Rectal smooth muscle tissue (tissue), 1 donor: ENCODE data around the gene TNFRSF6B.
"Not testable (repeated sequence)": the region's sequence is repeated elsewhere in the genome, so short reads cannot be mapped to it uniquely, and the experiment has no call there.

Source experiments
- H3K27ac ChIP-seq: one replicate; pipeline ENCODE4 v1.7.0; 2013; ENCODE audit warnings: low read depth, low read length, inconsistent platforms
- H3K27me3 ChIP-seq: one replicate; pipeline ENCODE4 v1.7.0; 2013; ENCODE audit warnings: low read length; ENCODE audit not compliant: control insufficient read depth, insufficient read depth
- H3K36me3 ChIP-seq: one replicate; pipeline ENCODE4 v1.7.0; 2013; ENCODE audit warnings: low read length; ENCODE audit not compliant: control insufficient read depth, insufficient read depth
- H3K4me1 ChIP-seq: one replicate; pipeline ENCODE4 v1.7.0; 2013; ENCODE audit warnings: low read length; ENCODE audit not compliant: control insufficient read depth, insufficient read depth
- H3K4me3 ChIP-seq: one replicate; pipeline ENCODE4 v1.7.0; 2013; ENCODE audit warnings: low read length
- H3K9ac ChIP-seq: one replicate; pipeline ENCODE4 v1.7.0; 2013; ENCODE audit warnings: low read length

TNFRSF6B gene

GRCh38 chr20:63657937-63658748 is 38.3 kb upstream of the TNFRSF6B start, which contains the start of gene RTEL1:
RTEL1 (plus strand) TSS chr20:63658312; CDS start chr20:63659403, 1,091 bp downstream.
- Histone ChIP-seq H3K9ac (peak within 1 kb of the TSS; percentile 59), H3K27me3 (peaks cover 2% of the 10 kb centered on the region), H3K4me3 (peak within 1 kb of the TSS; percentile 85), H3K36me3 (peaks cover 5% of the 10 kb centered on the region), H3K4me1 (peaks cover 18% of the 10 kb centered on the region), H3K27ac (peak within 1 kb of the TSS; percentile 85)

- Histone ChIP-seq H3K4me3 (peak overlapping the region; percentile 85), H3K27me3 (peaks cover 2% of the 10 kb centered on the region), H3K27ac (peak overlapping the region; percentile 85), H3K4me1 (peaks cover 18% of the 10 kb centered on the region), H3K36me3 (peaks cover 8% of the 10 kb centered on the region), H3K9ac (no peak overlapping the region)
These were observed 37.7 kb upstream of the TNFRSF6B start for GRCh38 chr20:63658749-63659187.

- no peak overlapping the region for H3K9ac ChIP-seq
These were observed 37.1 kb upstream of the TNFRSF6B start for GRCh38 chr20:63659370-63659769.

GRCh38 chr20:63660174-63660573 is 36.3 kb upstream of the TNFRSF6B start:
- not testable (repeated sequence) for H3K9ac ChIP-seq, H3K4me3 ChIP-seq
- H3K36me3 ChIP-seq = peaks cover 11% of the 10 kb centered on the region

More at GRCh38 chr20:63659370-63659769, 37.1 kb upstream of the TNFRSF6B start:
- peaks cover 14% of the 10 kb centered on the region for H3K4me1 ChIP-seq
- peak overlapping the region; percentile 85 for H3K4me3 ChIP-seq
- peaks cover 2% of the 10 kb centered on the region for H3K27me3 ChIP-seq
- H3K36me3 ChIP-seq = peaks cover 11% of the 10 kb centered on the region
- H3K27ac ChIP-seq = peak overlapping the region; percentile 85

GRCh38 chr20:63660622-63661021 is 35.8 kb upstream of the TNFRSF6B start:
- Histone ChIP-seq H3K36me3 (peaks cover 11% of the 10 kb centered on the region), H3K9ac (no peak overlapping the region), H3K27me3 (no peaks in the 10 kb centered on the region), H3K4me3 (no peak overlapping the region), H3K27ac (no peak overlapping the region), H3K4me1 (peaks cover 14% of the 10 kb centered on the region)

More at GRCh38 chr20:63660174-63660573, 36.3 kb upstream of the TNFRSF6B start:
- not testable (repeated sequence) for H3K27ac ChIP-seq, H3K27me3 ChIP-seq
- peaks cover 14% of the 10 kb centered on the region for H3K4me1 ChIP-seq

- Histone ChIP-seq H3K4me3 (no peak overlapping the region), H3K27me3 (no peaks in the 10 kb centered on the region), H3K9ac (no peak overlapping the region), H3K4me1 (peaks cover 14% of the 10 kb centered on the region), H3K36me3 (peaks cover 11% of the 10 kb centered on the region), H3K27ac (no peak overlapping the region)
These were observed 35.3 kb upstream of the TNFRSF6B start for GRCh38 chr20:63661108-63661507.

GRCh38 chr20:63661959-63662812 is 34.3 kb upstream of the TNFRSF6B start:
- Histone ChIP-seq H3K4me1 (peaks cover 11% of the 10 kb centered on the region), H3K27me3 (no peaks in the 10 kb centered on the region)

GRCh38 chr20:63662813-63663189 is 33.7 kb upstream of the TNFRSF6B start:
- H3K4me3 ChIP-seq = no peak overlapping the region
- H3K4me1 ChIP-seq = peaks cover 7% of the 10 kb centered on the region
- H3K9ac ChIP-seq = no peak overlapping the region
- no peak overlapping the region for H3K27ac ChIP-seq
- H3K27me3 ChIP-seq = no peaks in the 10 kb centered on the region
- H3K36me3 ChIP-seq = peaks cover 15% of the 10 kb centered on the region

More at GRCh38 chr20:63661959-63662812, 34.3 kb upstream of the TNFRSF6B start:
- no peak overlapping the region for H3K4me3 ChIP-seq
- H3K27ac ChIP-seq = no peak overlapping the region
- peaks cover 12% of the 10 kb centered on the region for H3K36me3 ChIP-seq
- no peak overlapping the region for H3K9ac ChIP-seq

GRCh38 chr20:63663332-63664066 is 33.0 kb upstream of the TNFRSF6B start:
- peaks cover 15% of the 10 kb centered on the region for H3K36me3 ChIP-seq
- no peak overlapping the region for H3K4me3 ChIP-seq
- no peaks in the 10 kb centered on the region for H3K27me3 ChIP-seq
- no peak overlapping the region for H3K27ac ChIP-seq
- no peak overlapping the region for H3K9ac ChIP-seq
- peaks cover 7% of the 10 kb centered on the region for H3K4me1 ChIP-seq

- Histone ChIP-seq H3K27me3 (no peaks in the 10 kb centered on the region), H3K4me3 (no peak overlapping the region), H3K4me1 (peaks cover 2% of the 10 kb centered on the region), H3K9ac (no peak overlapping the region), H3K36me3 (peaks cover 15% of the 10 kb centered on the region), H3K27ac (no peak overlapping the region)
These were observed 32.2 kb upstream of the TNFRSF6B start for GRCh38 chr20:63664143-63664851.

- Histone ChIP-seq H3K4me3 (no peak overlapping the region), H3K9ac (no peak overlapping the region), H3K27ac (no peak overlapping the region), H3K36me3 (peaks cover 15% of the 10 kb centered on the region), H3K27me3 (no peaks in the 10 kb centered on the region), H3K4me1 (no peaks in the 10 kb centered on the region)
These were observed 31.4 kb upstream of the TNFRSF6B start for GRCh38 chr20:63664861-63665594.
